ENCODE measurements around the gene C1orf21.
"Not testable (repeated sequence)": the region's sequence is repeated elsewhere in the genome, so short reads cannot be mapped to it uniquely, and the experiment has no call there.

The C1orf21 gene

GRCh38 chr1:184386312-184387068 lies at the start of gene C1orf21:
C1orf21 (plus strand) TSS chr1:184387029; CDS start chr1:184477510, 90,481 bp downstream.
- no peaks in the 10 kb centered on the region for H3F3A ChIP-seq (ENCODE audit: control insufficient read depth, insufficient read depth)
- H3K4me1 ChIP-seq (ENCODE audit: control insufficient read depth, low read length): peaks cover 4% of the 10 kb centered on the region; the same call in 1 of the 2 replicates
- no peaks in the 10 kb centered on the region for H4K20me1 ChIP-seq (ENCODE audit: control insufficient read depth, insufficient read depth, low read depth, low read length)
- H3K27me3 ChIP-seq (ENCODE audit: control insufficient read depth, low read length): peaks cover 67% of the 10 kb centered on the region
- peak within 1 kb of the TSS; percentile 81 for H3K4me2 ChIP-seq (ENCODE audit: low read length)
- H3K9me2 ChIP-seq (replicated peaks; ENCODE audit: control insufficient read depth, low read length): no peaks in the 10 kb centered on the region
- TF ChIP-seq CTCF (IDR thresholded peaks at IDR 0.05; ENCODE audit: low read depth, low read length, poor library complexity, severe bottlenecking) (no peak), EZH2phosphoT487 (IDR thresholded peaks at IDR 0.05; ENCODE audit: borderline replicate concordance, low read length) (no peak)
- no peak within 1 kb of the TSS for H3K27ac ChIP-seq (ENCODE audit: low read depth, low read length)
- no peaks in the 10 kb centered on the region for H3K9me3 ChIP-seq (ENCODE audit: control insufficient read depth, insufficient read depth, low read length)
- H3K79me2 ChIP-seq (ENCODE audit: control insufficient read depth, low read length): no peaks in the 10 kb centered on the region
- H3K36me3 ChIP-seq (ENCODE audit: control insufficient read depth, low read length): no peaks in the 10 kb centered on the region
- H3K4me3 ChIP-seq (ENCODE audit: low read length): peak within 1 kb of the TSS; percentile 67

GRCh38 chr1:184337865-184338264 lies 49.0 kb upstream of the C1orf21 start:
- not testable (repeated sequence) for H3K9me2 ChIP-seq (replicated peaks; ENCODE audit: control insufficient read depth, low read length); H3K4me3 ChIP-seq (ENCODE audit: low read length); H3K79me2 ChIP-seq (ENCODE audit: control insufficient read depth, low read length); H4K20me1 ChIP-seq (ENCODE audit: control insufficient read depth, insufficient read depth, low read depth, low read length); H3K36me3 ChIP-seq (ENCODE audit: control insufficient read depth, low read length); H3K27me3 ChIP-seq (ENCODE audit: control insufficient read depth, low read length); H3K9me3 ChIP-seq (ENCODE audit: control insufficient read depth, insufficient read depth, low read length); H3K4me2 ChIP-seq (ENCODE audit: low read length); H3K27ac ChIP-seq (ENCODE audit: low read depth, low read length); H3F3A ChIP-seq (ENCODE audit: control insufficient read depth, insufficient read depth); H3K4me1 ChIP-seq (ENCODE audit: control insufficient read depth, low read length)

- Histone ChIP-seq H3F3A (ENCODE audit: control insufficient read depth, insufficient read depth) (no peaks in the 10 kb centered on the region), H3K36me3 (ENCODE audit: control insufficient read depth, low read length) (no peaks in the 10 kb centered on the region), H3K27ac (ENCODE audit: low read depth, low read length) (no peak overlapping the region), H3K27me3 (ENCODE audit: control insufficient read depth, low read length) (no peaks in the 10 kb centered on the region), H3K9me2 (replicated peaks; ENCODE audit: control insufficient read depth, low read length) (no peaks in the 10 kb centered on the region), H4K20me1 (ENCODE audit: control insufficient read depth, insufficient read depth, low read depth, low read length) (no peaks in the 10 kb centered on the region), H3K4me1 (ENCODE audit: control insufficient read depth, low read length) (no peaks in the 10 kb centered on the region), H3K4me3 (ENCODE audit: low read length) (no peak overlapping the region), H3K9me3 (ENCODE audit: control insufficient read depth, insufficient read depth, low read length) (no peaks in the 10 kb centered on the region), H3K79me2 (ENCODE audit: control insufficient read depth, low read length) (no peaks in the 10 kb centered on the region), H3K4me2 (ENCODE audit: low read length) (no peak overlapping the region)
- TF ChIP-seq EZH2phosphoT487 (IDR thresholded peaks at IDR 0.05; ENCODE audit: borderline replicate concordance, low read length) (no peak), CTCF (IDR thresholded peaks at IDR 0.05; ENCODE audit: low read depth, low read length, poor library complexity, severe bottlenecking) (no peak)
These were observed 45.8 kb upstream of the C1orf21 start for GRCh38 chr1:184340984-184341383.

- no peak overlapping the region for H3K4me2 ChIP-seq (ENCODE audit: low read length)
- no peaks in the 10 kb centered on the region for H3F3A ChIP-seq (ENCODE audit: control insufficient read depth, insufficient read depth)
- H3K36me3 ChIP-seq (ENCODE audit: control insufficient read depth, low read length): no peaks in the 10 kb centered on the region
- no peaks in the 10 kb centered on the region for H3K79me2 ChIP-seq (ENCODE audit: control insufficient read depth, low read length)
- H4K20me1 ChIP-seq (ENCODE audit: control insufficient read depth, insufficient read depth, low read depth, low read length): no peaks in the 10 kb centered on the region
- peaks cover 6% of the 10 kb centered on the region; the same call in 1 of the 2 replicates for H3K27me3 ChIP-seq (ENCODE audit: control insufficient read depth, low read length)
- H3K27ac ChIP-seq (ENCODE audit: low read depth, low read length): no peak overlapping the region
- TF ChIP-seq EZH2phosphoT487 (IDR thresholded peaks at IDR 0.05; ENCODE audit: borderline replicate concordance, low read length) (no peak), CTCF (IDR thresholded peaks at IDR 0.05; ENCODE audit: low read depth, low read length, poor library complexity, severe bottlenecking) (no peak)
- no peaks in the 10 kb centered on the region for H3K9me2 ChIP-seq (replicated peaks; ENCODE audit: control insufficient read depth, low read length)
- no peaks in the 10 kb centered on the region for H3K9me3 ChIP-seq (ENCODE audit: control insufficient read depth, insufficient read depth, low read length)
- no peak overlapping the region for H3K4me3 ChIP-seq (ENCODE audit: low read length)
- H3K4me1 ChIP-seq (ENCODE audit: control insufficient read depth, low read length): no peaks in the 10 kb centered on the region
These were observed 36.3 kb upstream of the C1orf21 start for GRCh38 chr1:184350573-184350972.

Data from DOHH2 (cell line).